ENCODE results near the gene FRMD4A.

The FRMD4A gene

DNA sequence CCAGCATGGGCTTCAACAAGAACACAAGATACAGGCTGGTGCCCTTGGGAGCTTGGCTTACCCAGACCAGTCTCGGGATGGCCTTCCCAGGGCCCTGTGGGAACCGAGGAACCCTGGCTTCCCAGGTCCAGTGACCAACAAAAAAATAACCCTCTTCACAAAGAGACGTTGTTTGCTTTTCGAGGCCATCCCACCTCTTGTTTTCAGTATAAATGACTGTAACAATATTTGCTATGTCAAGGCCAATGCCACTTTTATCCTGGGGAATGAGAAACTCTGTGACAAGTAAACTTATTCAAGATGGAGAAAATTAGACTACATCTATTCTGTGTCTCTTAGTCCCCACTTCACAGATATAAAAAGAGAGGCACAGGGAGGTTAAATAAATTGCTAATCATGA, 605.1 kb downstream of the FRMD4A start:
- H3K36me3 ChIP-seq (replicated peaks in 1 of 2; ENCODE audit: control insufficient read depth in 2 of 2, insufficient read depth in 2 of 2, low read length in 2 of 2) = peaks cover 0 to 87% of the 10 kb centered on the region in 2 donors
- no peak overlapping the region for H2BK15ac ChIP-seq (ENCODE audit: low read length)
- no peak overlapping the region for H2BK120ac ChIP-seq (ENCODE audit: low read depth, low read length)
- no peak overlapping the region for H3K9ac ChIP-seq (ENCODE audit: low read depth, low read length, poor library complexity)
- H4K8ac ChIP-seq (ENCODE audit: low read depth, low read length) = no peak overlapping the region
- WGBS, 2 donors (ENCODE audit: extremely low coverage in 2 of 2, insufficient read length in 2 of 2, insufficient replicate concordance in 1 of 2) = no CpG with 5 or more reads among the region's 4 CpGs
- DNase-seq (ENCODE audit: low spot score) = no peak
- H3K9me3 ChIP-seq (replicated peaks in 1 of 2; ENCODE audit: control insufficient read depth in 2 of 2, insufficient read depth in 1 of 2, low read depth in 1 of 2, low read length in 2 of 2) = no peaks in the 10 kb centered on the region
- no peak overlapping the region for H2BK5ac ChIP-seq (ENCODE audit: low read length)
- no peak overlapping the region for H4K91ac ChIP-seq (ENCODE audit: low read depth, low read length, poor library complexity)
- no peak overlapping the region for H2AFZ ChIP-seq (ENCODE audit: low read length)
- no peak overlapping the region for H3K27ac ChIP-seq (replicated peaks; ENCODE audit: low read length)
- no peak overlapping the region for H2AK5ac ChIP-seq (ENCODE audit: low read depth, low read length)
- H3K4me1 ChIP-seq (ENCODE audit: control insufficient read depth in 2 of 2, insufficient read depth in 1 of 2, low read depth in 1 of 2, low read length in 2 of 2) = peaks cover 0 to 3% of the 10 kb centered on the region in 2 donors
- no peak overlapping the region for H3K4ac ChIP-seq (ENCODE audit: low read length)
- H3K18ac ChIP-seq (ENCODE audit: low read length) = no peak overlapping the region
- H3K14ac ChIP-seq (ENCODE audit: low read length) = no peak overlapping the region
- H3K4me3 ChIP-seq (ENCODE audit: low read length in 2 of 2) = no peak overlapping the region
- H3K23ac ChIP-seq (ENCODE audit: low read depth, low read length, poor library complexity) = no peak overlapping the region
- H3K79me1 ChIP-seq (ENCODE audit: low read depth, low read length) = no peaks in the 10 kb centered on the region
- no peak overlapping the region for H2BK12ac ChIP-seq (ENCODE audit: low read length)
- no peaks in the 10 kb centered on the region for H3K27me3 ChIP-seq (ENCODE audit: control insufficient read depth in 3 of 3, insufficient read depth in 3 of 3, low read depth in 1 of 3, low read length in 3 of 3)
- H3K4me2 ChIP-seq (ENCODE audit: insufficient read depth, low read length, poor library complexity, severe bottlenecking) = no peak overlapping the region

GRCh38 chr10:13724484-13724883, 606.2 kb downstream of the FRMD4A start:
- Histone ChIP-seq H3K9ac (ENCODE audit: low read depth, low read length, poor library complexity) (no peak overlapping the region), H2BK5ac (ENCODE audit: low read length) (no peak overlapping the region), H3K9me3 (replicated peaks in 1 of 2; ENCODE audit: control insufficient read depth in 2 of 2, insufficient read depth in 1 of 2, low read depth in 1 of 2, low read length in 2 of 2) (no peaks in the 10 kb centered on the region), H4K8ac (ENCODE audit: low read depth, low read length) (no peak overlapping the region), H3K27me3 (ENCODE audit: control insufficient read depth in 3 of 3, insufficient read depth in 3 of 3, low read depth in 1 of 3, low read length in 3 of 3) (no peaks in the 10 kb centered on the region), H3K27ac (replicated peaks; ENCODE audit: low read length) (no peak overlapping the region), H3K79me1 (ENCODE audit: low read depth, low read length) (no peaks in the 10 kb centered on the region), H2BK120ac (ENCODE audit: low read depth, low read length) (no peak overlapping the region), H3K23ac (ENCODE audit: low read depth, low read length, poor library complexity) (no peak overlapping the region), H3K4ac (ENCODE audit: low read length) (no peak overlapping the region), H4K91ac (ENCODE audit: low read depth, low read length, poor library complexity) (no peak overlapping the region), H3K18ac (ENCODE audit: low read length) (no peak overlapping the region), H2BK15ac (ENCODE audit: low read length) (no peak overlapping the region), H3K14ac (ENCODE audit: low read length) (no peak overlapping the region), H3K4me2 (ENCODE audit: insufficient read depth, low read length, poor library complexity, severe bottlenecking) (no peak overlapping the region), H2BK12ac (ENCODE audit: low read length) (no peak overlapping the region), H3K4me1 (ENCODE audit: control insufficient read depth in 2 of 2, insufficient read depth in 1 of 2, low read depth in 1 of 2, low read length in 2 of 2) (no peaks in the 10 kb centered on the region), H2AFZ (ENCODE audit: low read length) (no peak overlapping the region), H2AK5ac (ENCODE audit: low read depth, low read length) (no peak overlapping the region), H3K4me3 (ENCODE audit: low read length in 2 of 2) (no peak overlapping the region), H3K36me3 (replicated peaks in 1 of 2; ENCODE audit: control insufficient read depth in 2 of 2, insufficient read depth in 2 of 2, low read length in 2 of 2) (peaks cover 0 to 84% of the 10 kb centered on the region in 2 donors)
- WGBS, 2 donors (ENCODE audit: extremely low coverage in 2 of 2, insufficient read length in 2 of 2, insufficient replicate concordance in 1 of 2) = no CpG with 5 or more reads among the region's 10 CpGs
- DNase-seq (ENCODE audit: low spot score) = no peak

DNA sequence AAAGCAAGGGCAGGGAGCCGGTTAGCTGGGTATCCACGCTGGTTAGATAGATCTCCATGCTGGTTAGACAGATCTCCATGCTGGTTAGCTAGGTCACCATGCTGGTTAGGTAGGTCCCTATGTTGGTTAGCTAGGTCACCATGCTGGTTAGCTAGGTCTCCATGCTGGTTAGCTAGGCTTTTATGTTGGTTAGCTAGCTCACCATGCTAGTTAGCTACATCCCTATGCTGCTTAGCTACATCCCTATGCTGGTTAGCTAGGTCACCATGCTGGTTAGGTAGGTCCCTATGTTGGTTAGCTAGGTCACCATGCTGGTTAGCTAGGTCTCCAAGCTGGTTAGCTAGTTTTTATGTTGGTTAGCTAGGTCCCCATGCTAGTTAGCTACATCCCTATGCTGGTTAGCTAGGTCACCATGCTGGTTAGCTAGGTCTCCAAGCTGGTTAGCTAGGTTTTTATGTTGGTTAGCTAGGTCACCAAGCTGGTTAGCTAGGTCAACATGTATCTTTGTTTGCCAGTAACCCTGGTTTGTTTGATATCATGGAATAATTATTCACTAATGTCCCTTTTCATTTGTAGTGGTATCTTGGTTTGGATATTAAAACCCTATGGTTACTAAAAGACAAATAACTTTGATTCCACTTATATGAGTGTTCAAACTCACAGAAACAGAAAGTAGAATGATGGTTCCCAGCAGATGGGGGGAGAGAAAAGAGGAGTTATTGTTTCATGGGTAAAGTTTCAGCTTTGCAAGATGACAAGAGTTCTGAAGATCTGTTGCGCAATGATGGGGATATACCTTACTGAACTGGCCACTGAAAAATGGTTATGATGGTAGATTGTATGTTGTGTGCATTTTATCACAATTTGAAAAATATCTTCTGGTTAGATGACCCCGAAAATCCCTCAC, 607.7 kb downstream of the FRMD4A start:
- Histone ChIP-seq H3K27ac (replicated peaks; ENCODE audit: low read length) (no peak overlapping the region), H2AFZ (ENCODE audit: low read length) (no peak overlapping the region), H3K23ac (ENCODE audit: low read depth, low read length, poor library complexity) (no peak overlapping the region), H2BK15ac (ENCODE audit: low read length) (no peak overlapping the region), H3K36me3 (replicated peaks in 1 of 2; ENCODE audit: control insufficient read depth in 2 of 2, insufficient read depth in 2 of 2, low read length in 2 of 2) (peaks cover 0 to 85% of the 10 kb centered on the region in 2 donors), H3K4ac (ENCODE audit: low read length) (no peak overlapping the region), H3K4me1 (ENCODE audit: control insufficient read depth in 2 of 2, insufficient read depth in 1 of 2, low read depth in 1 of 2, low read length in 2 of 2) (no peaks in the 10 kb centered on the region), H2BK12ac (ENCODE audit: low read length) (no peak overlapping the region), H3K4me3 (ENCODE audit: low read length in 2 of 2) (no peak overlapping the region), H3K14ac (ENCODE audit: low read length) (no peak overlapping the region), H2AK5ac (ENCODE audit: low read depth, low read length) (no peak overlapping the region), H4K91ac (ENCODE audit: low read depth, low read length, poor library complexity) (no peak overlapping the region), H4K8ac (ENCODE audit: low read depth, low read length) (no peak overlapping the region), H3K27me3 (ENCODE audit: control insufficient read depth in 3 of 3, insufficient read depth in 3 of 3, low read depth in 1 of 3, low read length in 3 of 3) (no peaks in the 10 kb centered on the region), H2BK5ac (ENCODE audit: low read length) (no peak overlapping the region), H3K9ac (ENCODE audit: low read depth, low read length, poor library complexity) (no peak overlapping the region), H3K9me3 (replicated peaks in 1 of 2; ENCODE audit: control insufficient read depth in 2 of 2, insufficient read depth in 1 of 2, low read depth in 1 of 2, low read length in 2 of 2) (no peaks in the 10 kb centered on the region), H3K4me2 (ENCODE audit: insufficient read depth, low read length, poor library complexity, severe bottlenecking) (no peak overlapping the region), H2BK120ac (ENCODE audit: low read depth, low read length) (no peak overlapping the region), H3K18ac (ENCODE audit: low read length) (no peak overlapping the region), H3K79me1 (ENCODE audit: low read depth, low read length) (no peaks in the 10 kb centered on the region)
- DNase-seq (ENCODE audit: low spot score) = no peak
- no CpG with 5 or more reads among the region's 4 CpGs for WGBS, 2 donors (ENCODE audit: extremely low coverage in 2 of 2, insufficient read length in 2 of 2, insufficient replicate concordance in 1 of 2)

DNA sequence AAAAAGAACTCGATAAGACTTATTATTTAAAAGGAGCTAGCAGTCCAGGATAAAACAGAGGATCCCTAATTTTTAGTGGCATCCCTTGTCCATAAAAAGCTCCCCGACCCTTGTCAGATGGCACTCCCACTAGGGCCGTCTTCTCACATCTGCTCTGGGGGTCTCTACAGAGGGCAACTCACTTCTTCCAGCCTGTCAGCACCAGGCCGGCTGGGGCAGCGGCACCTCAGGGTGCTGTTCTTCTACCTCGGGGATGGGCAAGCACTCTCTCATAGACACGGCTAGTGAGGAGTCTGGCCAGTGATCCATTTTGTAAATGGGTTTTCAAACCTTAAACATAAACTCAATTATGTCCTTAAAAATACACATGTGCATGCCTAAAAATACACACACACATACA, 609.2 kb downstream of the FRMD4A start:
- no peak overlapping the region for H3K4ac ChIP-seq (ENCODE audit: low read length)
- H3K79me1 ChIP-seq (ENCODE audit: low read depth, low read length) = no peaks in the 10 kb centered on the region
- H3K23ac ChIP-seq (ENCODE audit: low read depth, low read length, poor library complexity) = no peak overlapping the region
- no peak overlapping the region for H3K4me2 ChIP-seq (ENCODE audit: insufficient read depth, low read length, poor library complexity, severe bottlenecking)
- no peak overlapping the region for H2BK120ac ChIP-seq (ENCODE audit: low read depth, low read length)
- no peak overlapping the region for H3K27ac ChIP-seq (replicated peaks; ENCODE audit: low read length)
- peaks cover 0 to 81% of the 10 kb centered on the region in 2 donors for H3K36me3 ChIP-seq (replicated peaks in 1 of 2; ENCODE audit: control insufficient read depth in 2 of 2, insufficient read depth in 2 of 2, low read length in 2 of 2)
- H4K8ac ChIP-seq (ENCODE audit: low read depth, low read length) = no peak overlapping the region
- H3K14ac ChIP-seq (ENCODE audit: low read length) = no peak overlapping the region
- no peak overlapping the region for H2AFZ ChIP-seq (ENCODE audit: low read length)
- no peak overlapping the region for H3K4me3 ChIP-seq (ENCODE audit: low read length in 2 of 2)
- H2AK5ac ChIP-seq (ENCODE audit: low read depth, low read length) = no peak overlapping the region
- WGBS, 2 donors (ENCODE audit: extremely low coverage in 2 of 2, insufficient read length in 2 of 2, insufficient replicate concordance in 1 of 2) = no CpG with 5 or more reads among the region's 7 CpGs
- no peaks in the 10 kb centered on the region for H3K4me1 ChIP-seq (ENCODE audit: control insufficient read depth in 2 of 2, insufficient read depth in 1 of 2, low read depth in 1 of 2, low read length in 2 of 2)
- no peak overlapping the region for H2BK12ac ChIP-seq (ENCODE audit: low read length)
- no peaks in the 10 kb centered on the region for H3K27me3 ChIP-seq (ENCODE audit: control insufficient read depth in 3 of 3, insufficient read depth in 3 of 3, low read depth in 1 of 3, low read length in 3 of 3)
- H4K91ac ChIP-seq (ENCODE audit: low read depth, low read length, poor library complexity) = no peak overlapping the region
- no peaks in the 10 kb centered on the region for H3K9me3 ChIP-seq (replicated peaks in 1 of 2; ENCODE audit: control insufficient read depth in 2 of 2, insufficient read depth in 1 of 2, low read depth in 1 of 2, low read length in 2 of 2)
- no peak overlapping the region for H2BK15ac ChIP-seq (ENCODE audit: low read length)
- no peak overlapping the region for H3K18ac ChIP-seq (ENCODE audit: low read length)
- DNase-seq (ENCODE audit: low spot score) = no peak
- no peak overlapping the region for H2BK5ac ChIP-seq (ENCODE audit: low read length)
- no peak overlapping the region for H3K9ac ChIP-seq (ENCODE audit: low read depth, low read length, poor library complexity)

Data from neuronal stem cell (in vitro differentiated cells).